ENCODE measurements around the gene TPSG1.

The TPSG1 gene

DNA sequence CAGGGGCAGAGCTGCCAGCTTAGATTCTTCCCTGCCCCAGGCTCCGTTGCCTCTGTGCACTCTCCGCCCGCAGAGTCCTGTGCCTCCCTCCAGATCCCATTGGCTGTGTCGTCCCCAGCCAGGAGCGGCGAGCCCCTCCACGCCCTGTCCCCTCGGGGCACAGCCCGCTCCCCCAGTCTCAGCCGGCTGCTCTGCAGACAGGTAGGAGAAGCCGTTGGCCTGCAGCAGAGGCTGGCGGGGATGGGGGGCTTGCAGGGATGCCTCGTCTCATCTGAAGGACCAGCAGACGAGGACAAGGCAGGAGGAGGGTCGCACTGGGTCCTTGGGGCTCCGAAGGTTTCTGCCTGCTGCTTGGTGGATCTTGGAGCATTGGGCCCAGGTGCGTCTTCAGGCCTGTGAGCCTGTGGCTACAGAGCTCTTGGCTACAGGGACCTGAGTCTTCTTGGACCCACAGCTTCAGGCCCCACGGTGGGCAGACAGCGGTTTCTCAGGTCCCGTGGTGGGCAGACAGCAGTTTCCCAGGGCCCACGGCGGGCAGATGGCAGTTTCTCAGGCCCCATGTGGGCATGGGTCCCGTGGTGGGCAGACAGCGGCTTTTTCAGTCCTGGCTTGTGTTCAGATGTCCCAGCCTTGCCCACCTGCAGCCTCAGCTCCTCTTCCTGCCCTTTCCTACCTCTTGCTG is 6.0 kb downstream of the TPSG1 start:
- Histone ChIP-seq H4K20me1 (ENCODE audit: insufficient read depth, low read length) (no peaks in the 10 kb centered on the region), H3K9ac (ENCODE audit: low read length) (no peak overlapping the region), H3K36me3 (replicated peaks; ENCODE audit: insufficient read depth, low read length) (no peaks in the 10 kb centered on the region), H2AFZ (ENCODE audit: low read length) (no peak overlapping the region), H3K4me1 (ENCODE audit: low read length) (no peaks in the 10 kb centered on the region), H3K9me3 (replicated peaks; ENCODE audit: insufficient read depth, low read length) (no peaks in the 10 kb centered on the region), H3F3A (ENCODE audit: insufficient read depth, low read length) (no peaks in the 10 kb centered on the region), H3K4me3 (ENCODE audit: low read length) (no peak overlapping the region), H3K9me2 (replicated peaks; ENCODE audit: insufficient read depth, low read length) (no peaks in the 10 kb centered on the region), H3K79me2 (ENCODE audit: low read length) (no peaks in the 10 kb centered on the region), H3K4me2 (ENCODE audit: low read depth, low read length) (no peak overlapping the region), H3K27ac (ENCODE audit: low read length) (no peak overlapping the region), H3K27me3 (replicated peaks; ENCODE audit: insufficient read depth, low read length) (peaks cover 98% of the 10 kb centered on the region)
- DNase-seq: no peak
- no peak for TF ChIP-seq EZH2 (optimal IDR thresholded peaks at IDR 0.05; ENCODE audit: low read depth, low read length)
- TF ChIP-seq EZH2phosphoT487 (IDR thresholded peaks at IDR 0.05; ENCODE audit: low read length): no peak
- TF ChIP-seq, protein P1, sequence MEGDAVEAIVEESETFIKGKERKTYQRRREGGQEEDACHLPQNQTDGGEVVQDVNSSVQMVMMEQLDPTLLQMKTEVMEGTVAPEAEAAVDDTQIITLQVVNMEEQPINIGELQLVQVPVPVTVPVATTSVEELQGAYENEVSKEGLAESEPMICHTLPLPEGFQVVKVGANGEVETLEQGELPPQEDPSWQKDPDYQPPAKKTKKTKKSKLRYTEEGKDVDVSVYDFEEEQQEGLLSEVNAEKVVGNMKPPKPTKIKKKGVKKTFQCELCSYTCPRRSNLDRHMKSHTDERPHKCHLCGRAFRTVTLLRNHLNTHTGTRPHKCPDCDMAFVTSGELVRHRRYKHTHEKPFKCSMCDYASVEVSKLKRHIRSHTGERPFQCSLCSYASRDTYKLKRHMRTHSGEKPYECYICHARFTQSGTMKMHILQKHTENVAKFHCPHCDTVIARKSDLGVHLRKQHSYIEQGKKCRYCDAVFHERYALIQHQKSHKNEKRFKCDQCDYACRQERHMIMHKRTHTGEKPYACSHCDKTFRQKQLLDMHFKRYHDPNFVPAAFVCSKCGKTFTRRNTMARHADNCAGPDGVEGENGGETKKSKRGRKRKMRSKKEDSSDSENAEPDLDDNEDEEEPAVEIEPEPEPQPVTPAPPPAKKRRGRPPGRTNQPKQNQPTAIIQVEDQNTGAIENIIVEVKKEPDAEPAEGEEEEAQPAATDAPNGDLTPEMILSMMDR (IDR thresholded peaks at IDR 0.05; ENCODE audit: low read length): no peak

GRCh38 chr16:1218061-1218929 is 6.8 kb downstream of the TPSG1 start:
- peaks cover 98% of the 10 kb centered on the region for H3K27me3 ChIP-seq (replicated peaks; ENCODE audit: insufficient read depth, low read length)
- H4K20me1 ChIP-seq (ENCODE audit: insufficient read depth, low read length): no peaks in the 10 kb centered on the region
- H3K36me3 ChIP-seq (replicated peaks; ENCODE audit: insufficient read depth, low read length): no peaks in the 10 kb centered on the region
- no peak for TF ChIP-seq EZH2phosphoT487 (IDR thresholded peaks at IDR 0.05; ENCODE audit: low read length)
- TF ChIP-seq, protein P1 (IDR thresholded peaks at IDR 0.05; ENCODE audit: low read length): no peak
- TF ChIP-seq EZH2 (optimal IDR thresholded peaks at IDR 0.05; ENCODE audit: low read depth, low read length): no peak
- no peak overlapping the region for H3K27ac ChIP-seq (ENCODE audit: low read length)
- H3F3A ChIP-seq (ENCODE audit: insufficient read depth, low read length): no peaks in the 10 kb centered on the region
- H3K4me1 ChIP-seq (ENCODE audit: low read length): no peaks in the 10 kb centered on the region
- H3K79me2 ChIP-seq (ENCODE audit: low read length): no peaks in the 10 kb centered on the region
- no peak overlapping the region for H3K4me2 ChIP-seq (ENCODE audit: low read depth, low read length)
- no peak overlapping the region for H2AFZ ChIP-seq (ENCODE audit: low read length)
- no peaks in the 10 kb centered on the region for H3K9me3 ChIP-seq (replicated peaks; ENCODE audit: insufficient read depth, low read length)
- no peak for DNase-seq
- no peak overlapping the region for H3K4me3 ChIP-seq (ENCODE audit: low read length)
- H3K9me2 ChIP-seq (replicated peaks; ENCODE audit: insufficient read depth, low read length): no peaks in the 10 kb centered on the region
- H3K9ac ChIP-seq (ENCODE audit: low read length): no peak overlapping the region

GRCh38 chr16:1217526-1217925 is 7.5 kb downstream of the TPSG1 start:
- Histone ChIP-seq H3K4me2 (ENCODE audit: low read depth, low read length) (no peak overlapping the region), H3K9me3 (replicated peaks; ENCODE audit: insufficient read depth, low read length) (no peaks in the 10 kb centered on the region), H3K9me2 (replicated peaks; ENCODE audit: insufficient read depth, low read length) (no peaks in the 10 kb centered on the region), H2AFZ (ENCODE audit: low read length) (no peak overlapping the region), H3K4me3 (ENCODE audit: low read length) (no peak overlapping the region), H3K27ac (ENCODE audit: low read length) (no peak overlapping the region), H3K4me1 (ENCODE audit: low read length) (no peaks in the 10 kb centered on the region), H4K20me1 (ENCODE audit: insufficient read depth, low read length) (no peaks in the 10 kb centered on the region), H3K79me2 (ENCODE audit: low read length) (no peaks in the 10 kb centered on the region), H3K27me3 (replicated peaks; ENCODE audit: insufficient read depth, low read length) (peaks cover 98% of the 10 kb centered on the region), H3K9ac (ENCODE audit: low read length) (no peak overlapping the region), H3K36me3 (replicated peaks; ENCODE audit: insufficient read depth, low read length) (no peaks in the 10 kb centered on the region), H3F3A (ENCODE audit: insufficient read depth, low read length) (no peaks in the 10 kb centered on the region)
- TF ChIP-seq EZH2 (optimal IDR thresholded peaks at IDR 0.05; ENCODE audit: low read depth, low read length) (no peak), EZH2phosphoT487 (IDR thresholded peaks at IDR 0.05; ENCODE audit: low read length) (no peak)
- TF ChIP-seq, protein P1 (IDR thresholded peaks at IDR 0.05; ENCODE audit: low read length): no peak
- no peak for DNase-seq
